HCT116 (cell line): ENCODE measurements around the gene PCCA. TPM values are rescaled to one million over a fixed set of nuclear protein-coding genes. Genes with fewer than 3 reads are reported as not detected.

Experiments used
- ATAC-seq: fragments of 200-7000 bp; cut with Tn5 transposase; 2 replicates; pipeline ENCODE4 v1.9.1; 2020; ENCODE audit warnings: mild to moderate bottlenecking, moderate library complexity
- BruUV-seq: library from RNA; stranded (reverse); fragments of 400-500 nt; replicated peaks from 2 replicates; lab custom pipeline; 2021; lab: Mats Ljungman, UMichigan
- CTCF ChIA-PET: fragments of 300-600 bp; sonication (Branson Sonifier 250); formaldehyde crosslinking; loops from one replicate; lab custom pipeline; 2021; ENCODE audit warnings: antibody characterized with exemption; lab: Charles Lee
- POLR2A ChIA-PET: fragments of 300-600, 350-600 bp; sonication (Branson Sonifier 250); formaldehyde crosslinking; loops from one replicate; lab custom pipeline; 2021; ENCODE audit warnings: antibody characterized with exemption; lab: Charles Lee
- RAD21 ChIA-PET, 2 experiments: fragments of 300-600 bp; sonication (Branson Sonifier 250); formaldehyde crosslinking; loops; one replicate each; lab custom pipeline; 2023; ENCODE audit warnings: low total read pairs in 2 of 2; ENCODE audit not compliant: uncharacterized antibody in 2 of 2, unreplicated experiment in 2 of 2, low non-redundant PET in 1 of 2; lab: Charles Lee
- DNase-seq: peaks from one replicate; pipeline ENCODE4 v3.0.0-alpha.2; 2010; ENCODE audit warnings: low read depth, low spot score
- H2AFZ ChIP-seq: fragments of 200-600 bp; shearing (Covaris generic), sonication (generic); 2 replicates; pipeline ENCODE4 v1.6.1; 2017; ENCODE audit warnings: low read depth, mixed run types, mixed read lengths, antibody characterized with exemption, low read length; ENCODE audit not compliant: poor library complexity, severe bottlenecking
- H3K27ac ChIP-seq: 2 replicates; pipeline ENCODE4 v1.5.1; 2012; ENCODE audit warnings: low read depth, low read length
- H3K27me3 ChIP-seq: fragments of 200-600 bp; sonication (generic); 2 replicates; pipeline ENCODE4 v1.6.1; 2016; ENCODE audit warnings: mixed run types, low read length, mixed read lengths; ENCODE audit not compliant: insufficient read depth
- H3K36me3 ChIP-seq, 2 experiments: fragments of 200-500 bp in 1 of 2; fragments of 200-600 bp in 1 of 2; sonication (Bioruptor generic) in 1 of 2; sonication (generic) in 1 of 2; 2 replicates each; pipeline versions ENCODE4 v1.5.1 to v1.6.1; 2014 to 2016; ENCODE audit warnings: low read length in 2 of 2, inconsistent platforms in 1 of 2, mixed read lengths in 1 of 2, mixed run types in 1 of 2; ENCODE audit not compliant: insufficient read depth in 2 of 2, control insufficient read depth in 1 of 2
- H3K4me1 ChIP-seq, 2 experiments: fragments of 200-600 bp in 1 of 2; sonication (generic) in 1 of 2; 2 replicates each; pipeline versions ENCODE4 v1.5.1 to v1.6.1; 2012 to 2017; ENCODE audit warnings: low read length in 2 of 2, inconsistent platforms in 1 of 2, mild to moderate bottlenecking in 1 of 2, mixed read lengths in 1 of 2, mixed run types in 1 of 2, moderate library complexity in 1 of 2; ENCODE audit not compliant: insufficient read depth in 2 of 2, control insufficient read depth in 1 of 2
- H3K4me2 ChIP-seq: fragments of 200-600 bp; sonication (generic); 2 replicates; pipeline ENCODE4 v1.6.1; 2017; ENCODE audit warnings: mixed run types, low read length, mixed read lengths
- H3K4me3 ChIP-seq, 2 experiments: fragments of 200-600 bp in 1 of 2; sonication (generic) in 1 of 2; replicated peaks in 1 of 2; 2 replicates each; pipeline ENCODE4 v1.5.1; 2011 to 2016; ENCODE audit warnings: low read length in 2 of 2, control low read depth in 1 of 2, low read depth in 1 of 2, mild to moderate bottlenecking in 1 of 2, mixed read lengths in 1 of 2, mixed run types in 1 of 2
- H3K79me2 ChIP-seq: fragments of 200-600 bp; sonication (generic); 2 replicates; pipeline ENCODE4 v1.6.1; 2017; ENCODE audit warnings: mild to moderate bottlenecking, mixed run types, low read length, moderate library complexity, mixed read lengths; ENCODE audit not compliant: insufficient read depth
- H3K9ac ChIP-seq: fragments of 200-600 bp; sonication (generic); 2 replicates; pipeline ENCODE4 v1.6.1; 2016; ENCODE audit warnings: low read length, mixed read lengths
- H3K9me2 ChIP-seq: fragments of 200-600 bp; sonication (generic), shearing (Covaris generic); 2 replicates; pipeline ENCODE4 v1.6.1; 2017; ENCODE audit warnings: mixed run types, mild to moderate bottlenecking, moderate library complexity; ENCODE audit not compliant: insufficient read depth
- H3K9me3 ChIP-seq, 2 experiments: fragments of 200-500 bp in 1 of 2; fragments of 200-600 bp in 1 of 2; sonication (Bioruptor generic) in 1 of 2; sonication (generic) in 1 of 2; 2 replicates each; pipeline ENCODE4 v1.6.1; 2014 to 2017; ENCODE audit warnings: low read length in 2 of 2, mixed read lengths in 2 of 2, inconsistent platforms in 1 of 2, low read depth in 1 of 2, mild to moderate bottlenecking in 1 of 2, mixed run types in 1 of 2, moderate library complexity in 1 of 2; ENCODE audit not compliant: control insufficient read depth in 1 of 2, insufficient read depth in 1 of 2
- H4K20me1 ChIP-seq: fragments of 200-600 bp; sonication (generic), shearing (Covaris generic); 2 replicates; pipeline ENCODE4 v1.6.1; 2017; ENCODE audit warnings: mixed run types, mild to moderate bottlenecking, moderate library complexity; ENCODE audit not compliant: insufficient read depth
- CBX3 ChIP-seq: IDR thresholded peaks from 2 replicates; pipeline ENCODE4 v1.6.1; 2012; ENCODE audit warnings: low read depth
- CEBPB ChIP-seq: IDR thresholded peaks from 2 replicates; pipeline ENCODE4 v1.6.1; 2012; ENCODE audit warnings: low read depth
- EZH2 ChIP-seq: fragments of 200-600 bp; sonication (generic); IDR thresholded peaks from 2 replicates; pipeline ENCODE4 v1.6.1; 2017; ENCODE audit warnings: antibody characterized with exemption, mixed run types
- FOSL1 ChIP-seq: IDR thresholded peaks from 2 replicates; pipeline ENCODE4 v1.6.1; 2012; ENCODE audit warnings: low read depth
- MAX ChIP-seq: IDR thresholded peaks from 2 replicates; pipeline ENCODE4 v1.6.1; 2012
- RAD21 ChIP-seq: IDR thresholded peaks from 2 replicates; pipeline ENCODE4 v1.6.1; 2012; ENCODE audit warnings: low read depth, mild to moderate bottlenecking
- SIN3A ChIP-seq: IDR thresholded peaks from 2 replicates; pipeline ENCODE4 v1.6.1; 2012; ENCODE audit warnings: low read depth
- SRF ChIP-seq: IDR thresholded peaks from 2 replicates; pipeline ENCODE4 v1.6.1; 2012; ENCODE audit warnings: low read depth
- ZFX ChIP-seq: fragments of 450-650 bp; IDR thresholded peaks from 2 replicates; pipeline ENCODE4 v1.6.1; 2017
- ZNF274 ChIP-seq: fragments of 200-500 bp; sonication (Bioruptor generic); IDR thresholded peaks from 2 replicates; pipeline ENCODE4 v1.6.1; 2014; ENCODE audit warnings: mild to moderate bottlenecking, low read depth, low read length, inconsistent platforms
- intact Hi-C: fragments of 100-400 bp; cut with micrococcal nuclease; formaldehyde crosslinking; loops from 2 replicates; pipeline ENCODE4 v1.10.0; 2022
- total RNA-seq: library from RNA; stranded (reverse); gene quantifications from one replicate; pipeline ENCODE4 v1.2.1, GENCODE V29; 2021; ENCODE audit not compliant: unreplicated experiment
- TF ChIP-seq, protein P1 (sequence below): IDR thresholded peaks from 2 replicates; pipeline ENCODE4 v1.6.1; 2011; ENCODE audit warnings: mild to moderate bottlenecking, low read length, moderate library complexity; ENCODE audit not compliant: insufficient replicate concordance; ENCODE audit errors: extremely low read depth

The PCCA gene
- total RNA-seq, 1 experiment from 2014 or later = 23.0 TPM

GRCh38 chr13:100266026-100266425 lies 177.1 kb downstream of the PCCA start:
- H3K9ac ChIP-seq = no peak overlapping the region
- no peak for ATAC-seq
- no peak overlapping the region for H3K27ac ChIP-seq
- no peak for DNase-seq
- intact Hi-C loops = no loop called here
- H3K4me1 ChIP-seq = no peaks in the 10 kb centered on the region
- ChIA-PET POLR2A (no interaction called here), CTCF (no interaction called here), RAD21 (no interaction called here)
- H2AFZ ChIP-seq = no peak overlapping the region
- H3K9me3 ChIP-seq = no peaks in the 10 kb centered on the region
- no peaks in the 10 kb centered on the region for H3K27me3 ChIP-seq
- TF ChIP-seq EZH2 = no peak
- TF ChIP-seq FOSL1 = no peak
- TF ChIP-seq, protein P1, sequence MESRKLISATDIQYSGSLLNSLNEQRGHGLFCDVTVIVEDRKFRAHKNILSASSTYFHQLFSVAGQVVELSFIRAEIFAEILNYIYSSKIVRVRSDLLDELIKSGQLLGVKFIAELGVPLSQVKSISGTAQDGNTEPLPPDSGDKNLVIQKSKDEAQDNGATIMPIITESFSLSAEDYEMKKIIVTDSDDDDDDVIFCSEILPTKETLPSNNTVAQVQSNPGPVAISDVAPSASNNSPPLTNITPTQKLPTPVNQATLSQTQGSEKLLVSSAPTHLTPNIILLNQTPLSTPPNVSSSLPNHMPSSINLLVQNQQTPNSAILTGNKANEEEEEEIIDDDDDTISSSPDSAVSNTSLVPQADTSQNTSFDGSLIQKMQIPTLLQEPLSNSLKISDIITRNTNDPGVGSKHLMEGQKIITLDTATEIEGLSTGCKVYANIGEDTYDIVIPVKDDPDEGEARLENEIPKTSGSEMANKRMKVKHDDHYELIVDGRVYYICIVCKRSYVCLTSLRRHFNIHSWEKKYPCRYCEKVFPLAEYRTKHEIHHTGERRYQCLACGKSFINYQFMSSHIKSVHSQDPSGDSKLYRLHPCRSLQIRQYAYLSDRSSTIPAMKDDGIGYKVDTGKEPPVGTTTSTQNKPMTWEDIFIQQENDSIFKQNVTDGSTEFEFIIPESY = no peak
- no peak for TF ChIP-seq CEBPB
- TF ChIP-seq ZFX = no peak
- no peak for TF ChIP-seq SRF
- TF ChIP-seq RAD21 = no peak
- no peak for TF ChIP-seq CBX3
- no peak for TF ChIP-seq SIN3A
- no TSS peak for BruUV-seq
- H3K36me3 ChIP-seq = no peaks in the 10 kb centered on the region
- H3K9me2 ChIP-seq = no peaks in the 10 kb centered on the region
- no peaks in the 10 kb centered on the region for H4K20me1 ChIP-seq
- H3K4me3 ChIP-seq = no peak overlapping the region
- no peak overlapping the region for H3K4me2 ChIP-seq
- no peaks in the 10 kb centered on the region for H3K79me2 ChIP-seq

DNA sequence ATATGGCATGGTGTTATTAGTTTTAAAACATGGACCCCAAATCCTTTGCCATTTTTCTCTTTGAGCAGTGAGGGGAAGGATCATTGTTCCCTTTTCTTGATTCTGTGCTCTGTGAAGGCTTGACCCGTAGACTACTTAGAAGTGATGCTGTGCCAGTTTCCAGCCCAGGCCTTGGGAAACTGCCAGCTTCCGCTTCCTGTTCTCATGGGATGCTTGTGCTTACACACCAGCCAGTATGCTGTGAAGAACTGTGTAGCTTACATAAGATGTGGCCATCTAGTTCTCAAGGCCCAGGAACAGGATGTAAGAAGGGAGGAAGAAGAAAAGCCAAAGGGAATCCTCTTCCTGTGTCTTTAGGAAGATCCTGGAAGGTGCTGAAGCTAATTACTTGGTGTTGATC lies 180.9 kb downstream of the PCCA start:
- Histone ChIP-seq H3K9me3 (no peaks in the 10 kb centered on the region), H4K20me1 (no peaks in the 10 kb centered on the region), H3K9me2 (no peaks in the 10 kb centered on the region), H3K4me3 (no peak overlapping the region), H3K9ac (no peak overlapping the region), H2AFZ (no peak overlapping the region), H3K36me3 (no peaks in the 10 kb centered on the region), H3K4me2 (no peak overlapping the region), H3K4me1 (no peaks in the 10 kb centered on the region), H3K79me2 (no peaks in the 10 kb centered on the region), H3K27ac (no peak overlapping the region), H3K27me3 (no peaks in the 10 kb centered on the region)
- ChIA-PET CTCF (no interaction called here), RAD21 (no interaction called here), POLR2A (no interaction called here)
- DNase-seq (no peak), ATAC-seq (no peak)
- TF ChIP-seq ZNF274 = no peak
- no peak for TF ChIP-seq MAX
- TF ChIP-seq RAD21 = no peak
- no peak for TF ChIP-seq SIN3A
- no peak for TF ChIP-seq FOSL1
- TF ChIP-seq ZFX = no peak
- BruUV-seq = no TSS peak
- intact Hi-C loops = no loop called here
